Measurements from ENCODE around the gene TRIM34. TPM values are rescaled to one million over a fixed set of nuclear protein-coding genes. Genes with fewer than 3 reads are reported as not detected.

Gene TRIM34
- polyA plus RNA-seq, 1 donor (not counting 4 experiments of a cell fraction or from before 2014, with no cell fraction given) = 20.5 TPM

DNA sequence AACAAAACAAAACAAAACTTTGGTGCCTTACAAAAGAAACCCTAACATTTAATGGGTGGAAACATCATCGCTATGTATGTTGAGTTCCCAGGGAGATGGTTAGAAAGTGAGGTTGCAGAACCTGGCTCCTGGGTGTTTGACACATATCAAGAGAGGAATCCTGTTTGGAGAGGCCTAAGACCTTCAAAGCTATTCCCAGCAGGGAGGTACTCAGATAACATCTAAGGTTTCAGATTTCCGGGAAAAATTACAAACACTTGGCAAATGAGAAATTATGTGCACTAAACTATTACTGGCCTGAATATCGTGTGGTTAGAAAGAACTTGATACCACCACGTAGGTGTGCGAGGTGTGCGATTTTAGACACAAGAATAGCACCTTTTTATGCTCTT lies 41.6 kb downstream of the TRIM34 start:
- no peak for TF ChIP-seq CTCF (optimal IDR thresholded peaks at IDR 0.05 in 1 of 3, IDR thresholded peaks at IDR 0.05 in 1 of 3, conservative IDR thresholded peaks at IDR 0.05 in 1 of 3; ENCODE audit: extremely low read depth in 1 of 3, insufficient read depth in 2 of 3, low read length in 3 of 3)
- TF ChIP-seq EZH2 (IDR thresholded peaks at IDR 0.05; ENCODE audit: low read length) = no peak
- Histone ChIP-seq H3K9ac (ENCODE audit: control insufficient read depth, extremely low read depth, insufficient read depth, low read length) (no peak overlapping the region), H3K4me2 (ENCODE audit: control insufficient read depth, extremely low read depth, insufficient read depth, low read depth, low read length) (no peak overlapping the region), H3K9me1 (ENCODE audit: control insufficient read depth, extremely low read depth, insufficient read depth, low read length) (no peaks in the 10 kb centered on the region), H3K36me3 (ENCODE audit: control insufficient read depth in 2 of 2, extremely low read depth in 1 of 2, insufficient read depth in 2 of 2, low read length in 2 of 2) (peaks cover 6 to 10% of the 10 kb centered on the region in 2 experiments), H3K27me3 (ENCODE audit: control insufficient read depth, extremely low read depth, insufficient read depth, low read length) (no peaks in the 10 kb centered on the region), H3K79me2 (ENCODE audit: control insufficient read depth, insufficient read depth, low read length) (no peaks in the 10 kb centered on the region), H3K27ac (ENCODE audit: control insufficient read depth, insufficient read depth, low read length) (no peak overlapping the region), H4K20me1 (ENCODE audit: control insufficient read depth, extremely low read depth, insufficient read depth, low read length) (no peaks in the 10 kb centered on the region), H3K4me1 (ENCODE audit: control insufficient read depth, extremely low read depth, insufficient read depth, low read length) (no peaks in the 10 kb centered on the region), H2AFZ (ENCODE audit: control insufficient read depth, low read length) (no peak overlapping the region), H3K4me3 (ENCODE audit: control insufficient read depth in 2 of 3, extremely low read depth in 1 of 3, insufficient read depth in 2 of 3, low read depth in 1 of 3, low read length in 3 of 3) (no peak overlapping the region), H3K9me3 (ENCODE audit: control insufficient read depth, low read depth, low read length) (no peaks in the 10 kb centered on the region)
- dilution Hi-C loops (cut with MboI; ENCODE audit: extremely low pct_ligation_motif_present, low sequenced_read_pairs) = no loop called here
- no peak for FAIRE-seq
- no peak for DNase-seq (ENCODE audit: low read depth, low spot score)

- dilution Hi-C loops (cut with MboI; ENCODE audit: extremely low pct_ligation_motif_present, low sequenced_read_pairs) = no loop called here
- Histone ChIP-seq H3K79me2 (ENCODE audit: control insufficient read depth, insufficient read depth, low read length) (peaks cover 9% of the 10 kb centered on the region), H3K9ac (ENCODE audit: control insufficient read depth, extremely low read depth, insufficient read depth, low read length) (no peak overlapping the region), H3K27me3 (ENCODE audit: control insufficient read depth, extremely low read depth, insufficient read depth, low read length) (no peaks in the 10 kb centered on the region), H3K27ac (ENCODE audit: control insufficient read depth, insufficient read depth, low read length) (no peak overlapping the region), H3K4me1 (ENCODE audit: control insufficient read depth, extremely low read depth, insufficient read depth, low read length) (no peaks in the 10 kb centered on the region), H3K9me1 (ENCODE audit: control insufficient read depth, extremely low read depth, insufficient read depth, low read length) (no peaks in the 10 kb centered on the region), H4K20me1 (ENCODE audit: control insufficient read depth, extremely low read depth, insufficient read depth, low read length) (no peaks in the 10 kb centered on the region), H3K4me3 (ENCODE audit: control insufficient read depth in 2 of 3, extremely low read depth in 1 of 3, insufficient read depth in 2 of 3, low read depth in 1 of 3, low read length in 3 of 3) (no peak overlapping the region), H3K4me2 (ENCODE audit: control insufficient read depth, extremely low read depth, insufficient read depth, low read depth, low read length) (no peak overlapping the region), H3K9me3 (ENCODE audit: control insufficient read depth, low read depth, low read length) (no peaks in the 10 kb centered on the region), H2AFZ (ENCODE audit: control insufficient read depth, low read length) (no peak overlapping the region), H3K36me3 (ENCODE audit: control insufficient read depth in 2 of 2, extremely low read depth in 1 of 2, insufficient read depth in 2 of 2, low read length in 2 of 2) (peaks cover 0 to 6% of the 10 kb centered on the region in 2 experiments)
- FAIRE-seq (no peak), DNase-seq (ENCODE audit: low read depth, low spot score) (no peak)
- no peak for TF ChIP-seq EZH2 (IDR thresholded peaks at IDR 0.05; ENCODE audit: low read length)
- TF ChIP-seq CTCF (optimal IDR thresholded peaks at IDR 0.05 in 1 of 3, IDR thresholded peaks at IDR 0.05 in 1 of 3, conservative IDR thresholded peaks at IDR 0.05 in 1 of 3; ENCODE audit: extremely low read depth in 1 of 3, insufficient read depth in 2 of 3, low read length in 3 of 3) = no peak
Measured at GRCh38 chr11:5671831-5672230, 47.0 kb downstream of the TRIM34 start.

Measured in keratinocyte (primary cell).